GM12878 (cell line): ENCODE results near the gene CD248. TPM values are rescaled to one million over a fixed set of nuclear protein-coding genes. Genes with fewer than 3 reads are reported as not detected.
A peak's percentile ranks its signal among the peaks of the same experiment; 100 is the strongest.

Experiments
- CEBPB ChIP-seq, 2 experiments: fragments of 150-350 bp in 1 of 2; IDR thresholded peaks; 2 replicates each; pipeline ENCODE4 v1.6.1; 2012 to 2014; ENCODE audit warnings: low read depth in 2 of 2, low read length in 2 of 2, borderline replicate concordance in 1 of 2, inconsistent platforms in 1 of 2
- E2F4 ChIP-seq: IDR thresholded peaks from 2 replicates; pipeline ENCODE4 v1.6.1; 2012; ENCODE audit warnings: low read depth, low read length, improper control_type of control experiment
- E2F8 ChIP-seq: fragments of 450-650 bp; IDR thresholded peaks from 2 replicates; pipeline ENCODE4 v1.6.1; 2018; ENCODE audit warnings: mild to moderate bottlenecking, low read depth, moderate library complexity; ENCODE audit not compliant: partially characterized antibody
- E4F1 ChIP-seq: fragments of 450-650 bp; IDR thresholded peaks from 2 replicates; pipeline ENCODE4 v1.6.1; 2018; ENCODE audit warnings: borderline replicate concordance, mild to moderate bottlenecking; ENCODE audit not compliant: partially characterized antibody
- ELK1 ChIP-seq: IDR thresholded peaks from 2 replicates; pipeline ENCODE4 v1.6.1; 2012; ENCODE audit warnings: low read depth, low read length, improper control_type of control experiment
- FOXM1 ChIP-seq: IDR thresholded peaks from 2 replicates; pipeline ENCODE4 v1.6.1; 2012; ENCODE audit warnings: low read depth, mild to moderate bottlenecking, inconsistent platforms, low read length, moderate library complexity
- KAT2A ChIP-seq: conservative IDR thresholded peaks from 2 replicates; pipeline ENCODE4 v1.6.1; 2011; ENCODE audit warnings: low read depth, low read length; ENCODE audit not compliant: control insufficient read depth
- LARP7 ChIP-seq: fragments of 450-650 bp; IDR thresholded peaks from 2 replicates; pipeline ENCODE4 v1.6.1; 2017; ENCODE audit warnings: mild to moderate bottlenecking
- MEF2A ChIP-seq: IDR thresholded peaks from 2 replicates; pipeline ENCODE4 v1.6.1; 2011; ENCODE audit warnings: low read depth, mild to moderate bottlenecking, low read length, moderate library complexity; ENCODE audit not compliant: insufficient read depth
- NFYB ChIP-seq: IDR thresholded peaks from 2 replicates; pipeline ENCODE4 v1.6.1; 2011; ENCODE audit warnings: low read depth, mild to moderate bottlenecking, low read length, improper control_type of control experiment, moderate library complexity; ENCODE audit not compliant: insufficient read depth
- REST ChIP-seq: IDR thresholded peaks from 2 replicates; pipeline ENCODE4 v1.6.1; 2012; ENCODE audit warnings: mild to moderate bottlenecking, low read depth, low read length
- SMC3 ChIP-seq: IDR thresholded peaks from 2 replicates; pipeline ENCODE4 v1.6.1; 2011; ENCODE audit warnings: low read length, improper control_type of control experiment, borderline replicate concordance
- SRF ChIP-seq, 2 experiments: IDR thresholded peaks; 2 replicates each; pipeline ENCODE4 v1.6.1; 2011; ENCODE audit warnings: low read depth in 2 of 2, low read length in 2 of 2, mild to moderate bottlenecking in 1 of 2, moderate library complexity in 1 of 2
- TCF12 ChIP-seq: IDR thresholded peaks from 2 replicates; pipeline ENCODE4 v1.6.1; 2011; ENCODE audit warnings: low read depth, mild to moderate bottlenecking, low read length
- ZNF207 ChIP-seq: fragments of 450-650 bp; IDR thresholded peaks from 2 replicates; pipeline ENCODE4 v1.6.1; 2014; ENCODE audit warnings: antibody characterized with exemption, mild to moderate bottlenecking, borderline replicate concordance
- ZNF24 ChIP-seq: fragments of 450-650 bp; IDR thresholded peaks from 2 replicates; pipeline ENCODE4 v1.6.1; 2017; ENCODE audit warnings: antibody characterized with exemption, mild to moderate bottlenecking
- ZNF622 ChIP-seq: fragments of 450-650 bp; IDR thresholded peaks from 2 replicates; pipeline ENCODE4 v1.6.1; 2017; ENCODE audit warnings: mild to moderate bottlenecking, inconsistent platforms
- polyA plus RNA-seq, 11 experiments: library from polyadenylated mRNA; depleted of rRNA in 4 of 11; unstranded in 6 of 11; stranded (reverse) in 5 of 11; fragments of >200 nt; fragmentation: Nextera tagmentation in 4 of 11; fragmentation: Illumina TruSeq in 1 of 11; extraction: Ambion mirVana in 4 of 11; extraction: Trizol in 1 of 11; gene quantifications; 1 replicate in 1 of 11; 2 replicates in 10 of 11; pipeline versions ENCODE4 v1.2.1 to v1.2.3, GENCODE V29; 2011 to 2016; ENCODE audit warnings: inconsistent platforms in 2 of 11, missing spikeins in 2 of 11, low read depth in 1 of 11
- total RNA-seq, 4 experiments: library from RNA; depleted of rRNA in 3 of 4; stranded (reverse); fragments of >200 nt in 3 of 4; fragmentation: Illumina TruSeq in 1 of 4; extraction: Trizol in 1 of 4; gene quantifications; 2 replicates each; pipeline versions ENCODE4 v1.2.1 to v1.2.3, GENCODE V29; 2013 to 2021

The CD248 gene
- total and polyA plus RNA-seq, 10 of the 15 experiments (the other 5 are each of a cell fraction or from before 2014, with no cell fraction given) = 0.10 to 0.21 (median 0.20) TPM; not detected in 7

GRCh38 chr11:66344550-66345315 lies 27.9 kb upstream of the CD248 start, which contains the start of gene BRMS1 (continued):
- TF ChIP-seq CEBPB (IDR thresholded peaks at IDR 0.05; ENCODE audit: borderline replicate concordance in 1 of 2, low read depth in 2 of 2, low read length in 2 of 2) (no peak), REST (no peak), SRF (IDR thresholded peaks at IDR 0.05; ENCODE audit: low read depth in 2 of 2, low read length in 2 of 2) (peak in 1 of 2 experiments; percentile 89; a peak in 2 of 4 replicates), MEF2A (no peak), E4F1 (peak; percentile 81), ZNF622 (no peak), NFYB (peak; percentile 80), TCF12 (peak; percentile 60; the same call in 1 of the 2 replicates), KAT2A (no peak), ZNF207 (no peak), E2F8 (peak; percentile 76), E2F4 (peak; percentile 35; the same call in 1 of the 2 replicates), FOXM1 (no peak), LARP7 (peak; percentile 58; the same call in 1 of the 2 replicates), ZNF24 (no peak), ELK1 (0 out of 2 replicates have a peak, but pooled peaks have one; percentile 7), SMC3 (no peak)
